Measurements from ENCODE around the gene LPIN2. TPM values are rescaled to one million over a fixed set of nuclear protein-coding genes. Genes with fewer than 3 reads are reported as not detected.
A peak's percentile ranks its signal among the peaks of the same experiment; 100 is the strongest.

The LPIN2 gene
- total and polyA plus RNA-seq, 2 experiments from 2014 or later, result 29.1 to 62.1 TPM

- peaks cover 11% of the 10 kb centered on the region for H3K4me1 ChIP-seq (ENCODE audit: insufficient read depth)
- WGBS (ENCODE audit: low lambda C conversion rate, missing lambda C conversion rate), result 87% methylated on average over 15 of the region's 15 CpGs
- no peak overlapping the region for H3K4me2 ChIP-seq
- DNase-seq (ENCODE audit: low spot score), result no peak
- no peaks in the 10 kb centered on the region for H3K9me2 ChIP-seq (replicated peaks; ENCODE audit: insufficient read depth)
- H3K27me3 ChIP-seq, result no peaks in the 10 kb centered on the region
- no peaks in the 10 kb centered on the region for H3K36me3 ChIP-seq (replicated peaks; ENCODE audit: insufficient read depth, low read depth)
- no peak overlapping the region for H3K4me3 ChIP-seq
- H3K79me2 ChIP-seq, result no peaks in the 10 kb centered on the region
- H3K27ac ChIP-seq, result no peak overlapping the region
- no peaks in the 10 kb centered on the region for H4K20me1 ChIP-seq (ENCODE audit: insufficient read depth, poor library complexity, severe bottlenecking)
- H3K9me3 ChIP-seq (ENCODE audit: low read depth), result no peaks in the 10 kb centered on the region
- TF ChIP-seq EZH2 (IDR thresholded peaks at IDR 0.05; ENCODE audit: borderline replicate concordance) (no peak), EZH2phosphoT487 (IDR thresholded peaks at IDR 0.05; ENCODE audit: low read depth, severe bottlenecking, unreplicated experiment) (no peak), CTCF (IDR thresholded peaks at IDR 0.05; ENCODE audit: poor library complexity) (no peak)
- H2AFZ ChIP-seq, result peak overlapping the region; percentile 25
These were observed 48.0 kb upstream of the LPIN2 start for GRCh38 chr18:3060667-3061580.

- Histone ChIP-seq H3K4me3 (no peak overlapping the region), H3K4me2 (no peak overlapping the region), H3K9me2 (replicated peaks; ENCODE audit: insufficient read depth) (no peaks in the 10 kb centered on the region), H2AFZ (no peak overlapping the region), H3K27ac (no peak overlapping the region), H3K9me3 (ENCODE audit: low read depth) (no peaks in the 10 kb centered on the region), H3K36me3 (replicated peaks; ENCODE audit: insufficient read depth, low read depth) (no peaks in the 10 kb centered on the region), H4K20me1 (ENCODE audit: insufficient read depth, poor library complexity, severe bottlenecking) (no peaks in the 10 kb centered on the region), H3K79me2 (no peaks in the 10 kb centered on the region), H3K27me3 (no peaks in the 10 kb centered on the region), H3K4me1 (ENCODE audit: insufficient read depth) (peaks cover 11% of the 10 kb centered on the region)
- TF ChIP-seq EZH2 (IDR thresholded peaks at IDR 0.05; ENCODE audit: borderline replicate concordance), result no peak
- TF ChIP-seq CTCF (IDR thresholded peaks at IDR 0.05; ENCODE audit: poor library complexity), result no peak
- no peak for TF ChIP-seq EZH2phosphoT487 (IDR thresholded peaks at IDR 0.05; ENCODE audit: low read depth, severe bottlenecking, unreplicated experiment)
- no peak for DNase-seq (ENCODE audit: low spot score)
- WGBS (ENCODE audit: low lambda C conversion rate, missing lambda C conversion rate), result 66% methylated on average over 3 of the region's 3 CpGs
These were observed 46.3 kb upstream of the LPIN2 start for GRCh38 chr18:3059272-3059671.

- Histone ChIP-seq H4K20me1 (ENCODE audit: insufficient read depth, poor library complexity, severe bottlenecking) (no peaks in the 10 kb centered on the region), H3K4me2 (no peak overlapping the region), H3K9me2 (replicated peaks; ENCODE audit: insufficient read depth) (no peaks in the 10 kb centered on the region), H3K4me3 (no peak overlapping the region), H3K27ac (peak overlapping the region; percentile 19), H3K4me1 (ENCODE audit: insufficient read depth) (peaks cover 11% of the 10 kb centered on the region), H2AFZ (no peak overlapping the region), H3K27me3 (no peaks in the 10 kb centered on the region), H3K79me2 (no peaks in the 10 kb centered on the region), H3K9me3 (ENCODE audit: low read depth) (no peaks in the 10 kb centered on the region), H3K36me3 (replicated peaks; ENCODE audit: insufficient read depth, low read depth) (no peaks in the 10 kb centered on the region)
- no peak for DNase-seq (ENCODE audit: low spot score)
- TF ChIP-seq CTCF (IDR thresholded peaks at IDR 0.05; ENCODE audit: poor library complexity) (no peak), EZH2phosphoT487 (IDR thresholded peaks at IDR 0.05; ENCODE audit: low read depth, severe bottlenecking, unreplicated experiment) (no peak), EZH2 (IDR thresholded peaks at IDR 0.05; ENCODE audit: borderline replicate concordance) (no peak)
- WGBS (ENCODE audit: low lambda C conversion rate, missing lambda C conversion rate), result 67% methylated on average over 6 of the region's 6 CpGs
These were observed 45.6 kb upstream of the LPIN2 start for GRCh38 chr18:3058328-3059191.
